GM23338 (cell line): Measurements from ENCODE around the gene FBXO46. TPM values are rescaled to one million over a fixed set of nuclear protein-coding genes. Genes with fewer than 3 reads are reported as not detected.
A peak's percentile ranks its signal among the peaks of the same experiment; 100 is the strongest.

ENCODE experiments used
- ATAC-seq: fragments of 200-7000 bp; cut with Tn5 transposase; 3 replicates; pipeline ENCODE4 v1.9.1; 2020
- DNase-seq: peaks from one replicate; pipeline ENCODE4 v3.0.0-alpha.2; 2015; ENCODE audit warnings: low spot score
- H2AFZ ChIP-seq: fragments of 200-600 bp; sonication (generic); 2 replicates; pipeline ENCODE4 v1.8.0; 2016; ENCODE audit warnings: antibody characterized with exemption, mild to moderate bottlenecking, moderate library complexity
- H3F3A ChIP-seq: fragments of 200-600 bp; sonication (generic); replicated peaks from 2 replicates; pipeline ENCODE4 v1.8.0; 2017; ENCODE audit warnings: antibody characterized with exemption, mixed run types, low read depth
- H3K27ac ChIP-seq: fragments of 200-600 bp; sonication (generic); 2 replicates; pipeline ENCODE4 v1.6.1; 2016; ENCODE audit warnings: low read depth
- H3K27me3 ChIP-seq: fragments of 200-600 bp; sonication (generic); 2 replicates; pipeline ENCODE4 v1.8.0; 2016; ENCODE audit warnings: mild to moderate bottlenecking, mixed run types, moderate library complexity; ENCODE audit not compliant: insufficient read depth
- H3K36me3 ChIP-seq: fragments of 200-600 bp; sonication (generic); 2 replicates; pipeline ENCODE4 v1.8.0; 2016; ENCODE audit warnings: mild to moderate bottlenecking; ENCODE audit not compliant: insufficient read depth
- H3K4me1 ChIP-seq: fragments of 200-600 bp; sonication (generic); 2 replicates; pipeline ENCODE4 v1.8.0; 2016; ENCODE audit warnings: mild to moderate bottlenecking, moderate library complexity; ENCODE audit not compliant: insufficient read depth
- H3K4me2 ChIP-seq: fragments of 200-600 bp; sonication (generic); 2 replicates; pipeline ENCODE4 v1.7.1; 2017; ENCODE audit warnings: mixed run types
- H3K4me3 ChIP-seq: fragments of 200-600 bp; sonication (generic); 2 replicates; pipeline ENCODE4 v1.6.1; 2016; ENCODE audit warnings: mixed run types
- H3K79me2 ChIP-seq: fragments of 200-600 bp; sonication (generic); replicated peaks from 2 replicates; pipeline ENCODE4 v1.8.0; 2017; ENCODE audit warnings: mild to moderate bottlenecking; ENCODE audit not compliant: insufficient read depth
- H3K9me2 ChIP-seq: fragments of 200-600 bp; sonication (generic); 2 replicates; pipeline ENCODE4 v1.8.0; 2017; ENCODE audit not compliant: insufficient read depth
- H4K20me1 ChIP-seq: fragments of 200-600 bp; sonication (generic); replicated peaks from 2 replicates; pipeline ENCODE4 v1.8.0; 2017; ENCODE audit warnings: mild to moderate bottlenecking; ENCODE audit not compliant: insufficient read depth
- H3K27ac Mint-ChIP-seq: 2 replicates; pipeline ENCODE4 v1.8.0; 2020; ENCODE audit warnings: inconsistent platforms, mild to moderate bottlenecking, moderate library complexity, mixed read lengths
- H3K27me3 Mint-ChIP-seq: 3 replicates; pipeline ENCODE4 v1.8.0; 2022; ENCODE audit warnings: low read depth, mild to moderate bottlenecking, moderate library complexity, mixed read lengths, inconsistent platforms; ENCODE audit not compliant: insufficient read depth, poor library complexity
- H3K36me3 Mint-ChIP-seq: 3 replicates; pipeline ENCODE4 v1.8.0; 2021; ENCODE audit warnings: low read depth, mild to moderate bottlenecking, inconsistent platforms, moderate library complexity, mixed read lengths
- H3K4me1 Mint-ChIP-seq: 3 replicates; pipeline ENCODE4 v1.8.0; 2020; ENCODE audit warnings: mild to moderate bottlenecking, inconsistent platforms, mixed read lengths
- H3K4me3 Mint-ChIP-seq: 3 replicates; pipeline ENCODE4 v1.8.0; 2021; ENCODE audit warnings: moderate library complexity, mild to moderate bottlenecking, inconsistent platforms, mixed read lengths
- H3K9me3 Mint-ChIP-seq: 3 replicates; pipeline ENCODE4 v1.8.0; 2020; ENCODE audit warnings: moderate library complexity, mild to moderate bottlenecking, inconsistent platforms, mixed read lengths
- CREB1 ChIP-seq: fragments of 250-450 bp; sonication (Bioruptor Pico); IDR thresholded peaks from 2 replicates; pipeline ENCODE4 v1.5.0; 2020; ENCODE audit warnings: low read depth, mild to moderate bottlenecking, moderate library complexity
- EZH2 ChIP-seq: fragments of 200-600 bp; sonication (generic); IDR thresholded peaks from one replicate; pipeline ENCODE4 v1.8.0; 2017; ENCODE audit warnings: antibody characterized with exemption, mild to moderate bottlenecking, low read depth; ENCODE audit not compliant: unreplicated experiment
- EZH2phosphoT487 ChIP-seq: fragments of 200-600 bp; sonication (generic); IDR thresholded peaks from one replicate; pipeline ENCODE4 v1.8.1; 2018; ENCODE audit warnings: antibody characterized with exemption; ENCODE audit not compliant: unreplicated experiment
- STAT1 ChIP-seq: IDR thresholded peaks from one replicate; pipeline ENCODE4 v1.6.1; 2016; ENCODE audit warnings: antibody characterized with exemption; ENCODE audit not compliant: unreplicated experiment
- ZNF114 ChIP-seq: fragments of 250-450 bp; sonication (Bioruptor Pico); IDR thresholded peaks from 2 replicates; pipeline ENCODE4 v1.5.0; 2020; ENCODE audit warnings: mild to moderate bottlenecking, moderate library complexity
- ZNF331 ChIP-seq: fragments of 250-450 bp; sonication (Bioruptor Pico); IDR thresholded peaks from 2 replicates; pipeline ENCODE4 v1.5.0; 2020; ENCODE audit warnings: low read depth, mild to moderate bottlenecking, moderate library complexity
- polyA plus RNA-seq: library from polyadenylated mRNA; unstranded; fragments of >200 nt; fragmentation: Nextera tagmentation; extraction: Ambion mirVana; gene quantifications from 2 replicates; pipeline ENCODE4 v1.2.1, GENCODE V29; 2016
- total RNA-seq: library from RNA; depleted of rRNA; stranded (reverse); fragments of >200 nt; shearing (Covaris generic); gene quantifications from 2 replicates; pipeline ENCODE4 v1.2.3, GENCODE V29; 2014
- TF ChIP-seq, protein P1 (sequence below): IDR thresholded peaks from 2 replicates; pipeline ENCODE4 v1.6.1; 2016; ENCODE audit warnings: antibody characterized with exemption
- TF ChIP-seq, protein P2 (sequence below): IDR thresholded peaks from one replicate; pipeline ENCODE4 v1.6.1; 2018; ENCODE audit warnings: antibody characterized with exemption; ENCODE audit not compliant: unreplicated experiment
- TF ChIP-seq, protein P3 (sequence below), 2 experiments: fragments of 200-600 bp in 1 of 2; sonication (generic) in 1 of 2; conservative IDR thresholded peaks; 2 replicates each; pipeline versions ENCODE4 v1.5.1 to v1.6.1; 2016 to 2017; ENCODE audit warnings: antibody characterized with exemption in 2 of 2, low read depth in 2 of 2, mild to moderate bottlenecking in 2 of 2, moderate library complexity in 1 of 2

FBXO46 gene
- total and polyA plus RNA-seq, 2 experiments from 2014 or later: 9.4 to 35.8 TPM

DNA sequence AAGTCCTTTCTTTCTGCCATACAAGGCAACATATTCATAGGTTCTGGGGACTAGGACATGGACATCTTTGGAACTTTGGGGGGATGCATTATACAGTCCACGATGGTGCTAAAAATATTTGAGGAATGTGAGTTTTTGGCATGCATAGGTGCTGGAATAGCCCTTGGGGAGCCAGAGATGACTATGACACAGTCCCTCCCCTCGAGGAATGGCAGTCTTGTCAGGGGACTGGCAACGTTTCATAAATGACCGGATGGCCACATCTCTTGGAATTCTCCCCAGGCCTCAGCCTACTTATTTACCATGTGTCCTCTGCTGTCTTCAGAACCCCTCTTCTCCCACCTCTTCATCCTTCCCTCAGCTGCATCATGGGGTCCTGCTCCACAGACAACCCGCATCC is 16.2 kb upstream of the FBXO46 start:
- no peak for TF ChIP-seq ZNF114 (CRISPR knock-in tag)
- no peak for TF ChIP-seq CREB1 (CRISPR knock-in tag)
- TF ChIP-seq, protein P1, sequence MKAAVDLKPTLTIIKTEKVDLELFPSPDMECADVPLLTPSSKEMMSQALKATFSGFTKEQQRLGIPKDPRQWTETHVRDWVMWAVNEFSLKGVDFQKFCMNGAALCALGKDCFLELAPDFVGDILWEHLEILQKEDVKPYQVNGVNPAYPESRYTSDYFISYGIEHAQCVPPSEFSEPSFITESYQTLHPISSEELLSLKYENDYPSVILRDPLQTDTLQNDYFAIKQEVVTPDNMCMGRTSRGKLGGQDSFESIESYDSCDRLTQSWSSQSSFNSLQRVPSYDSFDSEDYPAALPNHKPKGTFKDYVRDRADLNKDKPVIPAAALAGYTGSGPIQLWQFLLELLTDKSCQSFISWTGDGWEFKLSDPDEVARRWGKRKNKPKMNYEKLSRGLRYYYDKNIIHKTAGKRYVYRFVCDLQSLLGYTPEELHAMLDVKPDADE: no peak
- no peak for TF ChIP-seq ZNF331 (CRISPR knock-in tag)
- TF ChIP-seq, protein P2, sequence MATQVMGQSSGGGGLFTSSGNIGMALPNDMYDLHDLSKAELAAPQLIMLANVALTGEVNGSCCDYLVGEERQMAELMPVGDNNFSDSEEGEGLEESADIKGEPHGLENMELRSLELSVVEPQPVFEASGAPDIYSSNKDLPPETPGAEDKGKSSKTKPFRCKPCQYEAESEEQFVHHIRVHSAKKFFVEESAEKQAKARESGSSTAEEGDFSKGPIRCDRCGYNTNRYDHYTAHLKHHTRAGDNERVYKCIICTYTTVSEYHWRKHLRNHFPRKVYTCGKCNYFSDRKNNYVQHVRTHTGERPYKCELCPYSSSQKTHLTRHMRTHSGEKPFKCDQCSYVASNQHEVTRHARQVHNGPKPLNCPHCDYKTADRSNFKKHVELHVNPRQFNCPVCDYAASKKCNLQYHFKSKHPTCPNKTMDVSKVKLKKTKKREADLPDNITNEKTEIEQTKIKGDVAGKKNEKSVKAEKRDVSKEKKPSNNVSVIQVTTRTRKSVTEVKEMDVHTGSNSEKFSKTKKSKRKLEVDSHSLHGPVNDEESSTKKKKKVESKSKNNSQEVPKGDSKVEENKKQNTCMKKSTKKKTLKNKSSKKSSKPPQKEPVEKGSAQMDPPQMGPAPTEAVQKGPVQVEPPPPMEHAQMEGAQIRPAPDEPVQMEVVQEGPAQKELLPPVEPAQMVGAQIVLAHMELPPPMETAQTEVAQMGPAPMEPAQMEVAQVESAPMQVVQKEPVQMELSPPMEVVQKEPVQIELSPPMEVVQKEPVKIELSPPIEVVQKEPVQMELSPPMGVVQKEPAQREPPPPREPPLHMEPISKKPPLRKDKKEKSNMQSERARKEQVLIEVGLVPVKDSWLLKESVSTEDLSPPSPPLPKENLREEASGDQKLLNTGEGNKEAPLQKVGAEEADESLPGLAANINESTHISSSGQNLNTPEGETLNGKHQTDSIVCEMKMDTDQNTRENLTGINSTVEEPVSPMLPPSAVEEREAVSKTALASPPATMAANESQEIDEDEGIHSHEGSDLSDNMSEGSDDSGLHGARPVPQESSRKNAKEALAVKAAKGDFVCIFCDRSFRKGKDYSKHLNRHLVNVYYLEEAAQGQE: no peak
- no peaks in the 10 kb centered on the region for H3K36me3 Mint-ChIP-seq
- no peaks in the 10 kb centered on the region; the same call in 2 of the 3 replicates for H3K4me1 Mint-ChIP-seq

DNA sequence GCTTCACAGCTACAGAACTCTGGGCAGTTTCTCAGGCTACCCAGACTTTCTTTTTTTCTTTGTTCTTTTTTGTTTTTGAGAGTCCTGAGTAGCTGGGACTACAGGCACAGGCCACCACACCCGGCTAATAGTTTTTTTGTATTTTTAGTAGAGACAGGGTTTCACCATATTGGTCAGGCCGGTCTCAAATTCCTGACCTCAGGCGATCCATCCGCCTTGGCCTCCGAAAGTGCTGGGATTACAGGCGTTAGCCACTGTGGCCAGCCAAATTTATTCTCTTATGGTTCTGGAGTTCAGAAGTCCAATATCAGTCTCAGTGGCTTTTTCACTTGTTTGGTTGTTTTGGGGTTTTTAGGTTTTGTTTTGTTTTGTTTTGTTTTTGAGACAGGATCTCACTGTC is 14.9 kb upstream of the FBXO46 start:
- no peak for TF ChIP-seq STAT1
- TF ChIP-seq ZNF331 (CRISPR knock-in tag): no peak
- TF ChIP-seq, protein P2: no peak
- TF ChIP-seq, protein P1: no peak
- no peak for TF ChIP-seq EZH2
- TF ChIP-seq EZH2phosphoT487: no peak
- TF ChIP-seq ZNF114 (CRISPR knock-in tag): no peak
- TF ChIP-seq, protein P3, sequence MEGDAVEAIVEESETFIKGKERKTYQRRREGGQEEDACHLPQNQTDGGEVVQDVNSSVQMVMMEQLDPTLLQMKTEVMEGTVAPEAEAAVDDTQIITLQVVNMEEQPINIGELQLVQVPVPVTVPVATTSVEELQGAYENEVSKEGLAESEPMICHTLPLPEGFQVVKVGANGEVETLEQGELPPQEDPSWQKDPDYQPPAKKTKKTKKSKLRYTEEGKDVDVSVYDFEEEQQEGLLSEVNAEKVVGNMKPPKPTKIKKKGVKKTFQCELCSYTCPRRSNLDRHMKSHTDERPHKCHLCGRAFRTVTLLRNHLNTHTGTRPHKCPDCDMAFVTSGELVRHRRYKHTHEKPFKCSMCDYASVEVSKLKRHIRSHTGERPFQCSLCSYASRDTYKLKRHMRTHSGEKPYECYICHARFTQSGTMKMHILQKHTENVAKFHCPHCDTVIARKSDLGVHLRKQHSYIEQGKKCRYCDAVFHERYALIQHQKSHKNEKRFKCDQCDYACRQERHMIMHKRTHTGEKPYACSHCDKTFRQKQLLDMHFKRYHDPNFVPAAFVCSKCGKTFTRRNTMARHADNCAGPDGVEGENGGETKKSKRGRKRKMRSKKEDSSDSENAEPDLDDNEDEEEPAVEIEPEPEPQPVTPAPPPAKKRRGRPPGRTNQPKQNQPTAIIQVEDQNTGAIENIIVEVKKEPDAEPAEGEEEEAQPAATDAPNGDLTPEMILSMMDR (conservative IDR thresholded peaks at IDR 0.05; ENCODE audit: low read depth in 2 of 2): no peak
- no peak for ATAC-seq
- H3K4me1 Mint-ChIP-seq: no peaks in the 10 kb centered on the region; the same call in 2 of the 3 replicates
- H3K9me2 ChIP-seq: no peaks in the 10 kb centered on the region
- H3K4me3 ChIP-seq: no peak overlapping the region
- no peak for DNase-seq
- H3K27me3 ChIP-seq: no peaks in the 10 kb centered on the region
- H3K36me3 Mint-ChIP-seq: no peaks in the 10 kb centered on the region
- no peaks in the 10 kb centered on the region for H3K79me2 ChIP-seq
- H3K4me1 ChIP-seq: no peaks in the 10 kb centered on the region; the same call in 1 of the 2 replicates
- no peaks in the 10 kb centered on the region for H3K36me3 ChIP-seq
- H3K27ac ChIP-seq: no peak overlapping the region
- 0 out of 2 replicates have a peak, but pooled peaks cover 7% of the 10 kb centered on the region for H3F3A ChIP-seq
- no peaks in the 10 kb centered on the region for H3K9me3 Mint-ChIP-seq
- H3K4me2 ChIP-seq: 0 out of 2 replicates have a peak overlapping the region, but pooled peaks have one; percentile 14
- H4K20me1 ChIP-seq: no peaks in the 10 kb centered on the region
- no peak overlapping the region for H3K27ac Mint-ChIP-seq
- peak overlapping the region; percentile 90 for H2AFZ ChIP-seq
- H3K27me3 Mint-ChIP-seq: peaks cover 8% of the 10 kb centered on the region
- no peak overlapping the region for H3K4me3 Mint-ChIP-seq

More for the DNA sequence above, 16.2 kb upstream of the FBXO46 start:
- Histone ChIP-seq H3K4me3 (no peak overlapping the region), H3K9me2 (no peaks in the 10 kb centered on the region), H3K27me3 (no peaks in the 10 kb centered on the region), H2AFZ (no peak overlapping the region), H4K20me1 (no peaks in the 10 kb centered on the region), H3K36me3 (no peaks in the 10 kb centered on the region), H3K27ac (no peak overlapping the region), H3K4me2 (no peak overlapping the region), H3K79me2 (no peaks in the 10 kb centered on the region), H3K4me1 (no peaks in the 10 kb centered on the region; the same call in 1 of the 2 replicates), H3F3A (0 out of 2 replicates have a peak, but pooled peaks cover 7% of the 10 kb centered on the region)
- no peaks in the 10 kb centered on the region for H3K9me3 Mint-ChIP-seq
- ATAC-seq: no peak
- no peak overlapping the region; the same call in 2 of the 3 replicates for H3K4me3 Mint-ChIP-seq
- no peak for DNase-seq
- H3K27ac Mint-ChIP-seq: no peak overlapping the region
- peaks cover 3% of the 10 kb centered on the region for H3K27me3 Mint-ChIP-seq
